ENCODE data around the gene SYTL3.
A peak's percentile ranks its signal among the peaks of the same experiment; 100 is the strongest.

Gene SYTL3

GRCh38 chr6:158808941-158809678 lies 159.3 kb downstream of the SYTL3 start:
- Mint-ChIP-seq H3K27ac (peak overlapping the region; percentile 73), H3K4me1 (peaks cover 97% of the 10 kb centered on the region), H3K36me3 (peaks cover 67% of the 10 kb centered on the region), H3K9me3 (peaks cover 3% of the 10 kb centered on the region), H3K4me3 (peak overlapping the region; percentile 62), H3K27me3 (no peaks in the 10 kb centered on the region)
- peak; percentile 96 for ATAC-seq

- ATAC-seq: no peak
- H3K27ac Mint-ChIP-seq: peak overlapping the region; percentile 73
- H3K4me3 Mint-ChIP-seq: peak overlapping the region; percentile 65
- H3K4me1 Mint-ChIP-seq: peaks cover 97% of the 10 kb centered on the region
- H3K9me3 Mint-ChIP-seq: peaks cover 3% of the 10 kb centered on the region
- H3K36me3 Mint-ChIP-seq: peaks cover 72% of the 10 kb centered on the region
- no peaks in the 10 kb centered on the region for H3K27me3 Mint-ChIP-seq
Observed at GRCh38 chr6:158810155-158811095, 160.6 kb downstream of the SYTL3 start.

- peak overlapping the region; percentile 100 for H3K4me3 Mint-ChIP-seq
- peak overlapping the region; percentile 95 for H3K27ac Mint-ChIP-seq
- no peak for ATAC-seq
- H3K36me3 Mint-ChIP-seq: peaks cover 72% of the 10 kb centered on the region
- H3K9me3 Mint-ChIP-seq: peaks cover 3% of the 10 kb centered on the region
- H3K27me3 Mint-ChIP-seq: no peaks in the 10 kb centered on the region
- peaks cover 82% of the 10 kb centered on the region for H3K4me1 Mint-ChIP-seq
Observed at GRCh38 chr6:158812611-158813010, 162.8 kb downstream of the SYTL3 start.

- Mint-ChIP-seq H3K4me3 (peak overlapping the region; percentile 100), H3K4me1 (peaks cover 78% of the 10 kb centered on the region), H3K9me3 (peaks cover 3% of the 10 kb centered on the region), H3K27ac (peak overlapping the region; percentile 95), H3K36me3 (peaks cover 72% of the 10 kb centered on the region), H3K27me3 (no peaks in the 10 kb centered on the region)
- ATAC-seq: no peak
Observed at GRCh38 chr6:158813032-158813431, 163.2 kb downstream of the SYTL3 start.

Measured in stimulated activated memory B cell treated with anti-CD40 and anti-IgM and Interleukin-4, amounts not matched to agents 10 μg/mL and 1 μg/mL and 100 μg/mL, for 72 hours (primary cell).